Duodenal mucosa (tissue), 2 donors: ENCODE measurements around the gene DAB1.

Experiments used
- H3K27ac ChIP-seq: one replicate; pipeline ENCODE4 v1.7.0; 2013; ENCODE audit warnings: low read depth, low read length
- H3K27me3 ChIP-seq, 2 donors: one replicate each; pipeline ENCODE4 v1.7.0; 2013; ENCODE audit warnings: low read length in 2 of 2, control low read depth in 1 of 2; ENCODE audit not compliant: insufficient read depth in 2 of 2, control insufficient read depth in 1 of 2
- H3K36me3 ChIP-seq, 2 donors: one replicate each; pipeline ENCODE4 v1.7.0; 2013; ENCODE audit warnings: low read length in 2 of 2, control low read depth in 1 of 2; ENCODE audit not compliant: insufficient read depth in 2 of 2, control insufficient read depth in 1 of 2
- H3K4me1 ChIP-seq, 2 donors: one replicate each; pipeline ENCODE4 v1.7.0; 2013; ENCODE audit warnings: low read length in 2 of 2, control low read depth in 1 of 2; ENCODE audit not compliant: insufficient read depth in 2 of 2, control insufficient read depth in 1 of 2
- H3K4me3 ChIP-seq, 2 donors: one replicate each; pipeline ENCODE4 v1.7.0; 2013; ENCODE audit warnings: low read length in 2 of 2, low read depth in 1 of 2
- H3K9ac ChIP-seq, 2 donors: one replicate each; pipeline ENCODE4 v1.7.0; 2013; ENCODE audit warnings: low read length in 2 of 2, low read depth in 1 of 2
- H3K9me3 ChIP-seq, 2 donors: one replicate each; pipeline ENCODE4 v1.7.0; 2013; ENCODE audit warnings: low read length in 2 of 2, control low read depth in 1 of 2; ENCODE audit not compliant: control insufficient read depth in 1 of 2

Gene DAB1

GRCh38 chr1:57142999-57143398 is 280.9 kb downstream of the DAB1 start:
- Histone ChIP-seq H3K4me1 (no peaks in the 10 kb centered on the region), H3K27me3 (no peaks in the 10 kb centered on the region), H3K9me3 (no peaks in the 10 kb centered on the region), H3K9ac (no peak overlapping the region), H3K27ac (no peak overlapping the region), H3K36me3 (no peaks in the 10 kb centered on the region), H3K4me3 (no peak overlapping the region)

GRCh38 chr1:57142169-57142568 is 281.7 kb downstream of the DAB1 start:
- no peak overlapping the region for H3K4me3 ChIP-seq
- H3K36me3 ChIP-seq, result no peaks in the 10 kb centered on the region
- no peaks in the 10 kb centered on the region for H3K27me3 ChIP-seq
- H3K9ac ChIP-seq, result no peak overlapping the region
- no peaks in the 10 kb centered on the region for H3K4me1 ChIP-seq
- H3K9me3 ChIP-seq, result no peaks in the 10 kb centered on the region
- H3K27ac ChIP-seq, result no peak overlapping the region

- no peaks in the 10 kb centered on the region for H3K36me3 ChIP-seq
- H3K27ac ChIP-seq, result no peak overlapping the region
- H3K9ac ChIP-seq, result no peak overlapping the region
- H3K4me3 ChIP-seq, result no peak overlapping the region
- no peaks in the 10 kb centered on the region for H3K4me1 ChIP-seq
- H3K9me3 ChIP-seq, result no peaks in the 10 kb centered on the region
- no peaks in the 10 kb centered on the region for H3K27me3 ChIP-seq
Measured at GRCh38 chr1:57138432-57139078, 285.3 kb downstream of the DAB1 start.

- no peak overlapping the region for H3K4me3 ChIP-seq
- no peaks in the 10 kb centered on the region for H3K4me1 ChIP-seq
- no peaks in the 10 kb centered on the region for H3K9me3 ChIP-seq
- H3K36me3 ChIP-seq, result no peaks in the 10 kb centered on the region
- H3K9ac ChIP-seq, result no peak overlapping the region
- no peak overlapping the region for H3K27ac ChIP-seq
- no peaks in the 10 kb centered on the region for H3K27me3 ChIP-seq
Measured at GRCh38 chr1:57137980-57138379, 285.9 kb downstream of the DAB1 start.

GRCh38 chr1:57134803-57135202 is 289.1 kb downstream of the DAB1 start:
- no peaks in the 10 kb centered on the region for H3K9me3 ChIP-seq
- H3K9ac ChIP-seq, result no peak overlapping the region
- H3K4me3 ChIP-seq, result no peak overlapping the region
- H3K4me1 ChIP-seq, result no peaks in the 10 kb centered on the region
- H3K36me3 ChIP-seq, result no peaks in the 10 kb centered on the region
- H3K27me3 ChIP-seq, result no peaks in the 10 kb centered on the region
- no peak overlapping the region for H3K27ac ChIP-seq

GRCh38 chr1:57133686-57134085 is 290.2 kb downstream of the DAB1 start:
- Histone ChIP-seq H3K36me3 (no peaks in the 10 kb centered on the region), H3K9ac (no peak overlapping the region), H3K4me1 (no peaks in the 10 kb centered on the region), H3K9me3 (no peaks in the 10 kb centered on the region), H3K27me3 (no peaks in the 10 kb centered on the region), H3K27ac (no peak overlapping the region), H3K4me3 (no peak overlapping the region)

GRCh38 chr1:57132993-57133622 is 290.8 kb downstream of the DAB1 start:
- Histone ChIP-seq H3K27ac (no peak overlapping the region), H3K27me3 (no peaks in the 10 kb centered on the region), H3K36me3 (no peaks in the 10 kb centered on the region), H3K4me1 (no peaks in the 10 kb centered on the region), H3K9me3 (no peaks in the 10 kb centered on the region), H3K4me3 (no peak overlapping the region), H3K9ac (no peak overlapping the region)

- no peaks in the 10 kb centered on the region for H3K9me3 ChIP-seq
- no peak overlapping the region for H3K9ac ChIP-seq
- no peaks in the 10 kb centered on the region for H3K4me1 ChIP-seq
- H3K27me3 ChIP-seq, result no peaks in the 10 kb centered on the region
- no peak overlapping the region for H3K27ac ChIP-seq
- no peaks in the 10 kb centered on the region for H3K36me3 ChIP-seq
- H3K4me3 ChIP-seq, result no peak overlapping the region
Measured at GRCh38 chr1:57131701-57132394, 292.0 kb downstream of the DAB1 start.

- Histone ChIP-seq H3K9me3 (no peaks in the 10 kb centered on the region), H3K36me3 (no peaks in the 10 kb centered on the region), H3K4me1 (no peaks in the 10 kb centered on the region), H3K27ac (no peak overlapping the region), H3K27me3 (no peaks in the 10 kb centered on the region), H3K9ac (no peak overlapping the region), H3K4me3 (no peak overlapping the region)
Measured at GRCh38 chr1:57131257-57131656, 292.6 kb downstream of the DAB1 start.

GRCh38 chr1:57129865-57130264 is 294.0 kb downstream of the DAB1 start:
- H3K9me3 ChIP-seq, result no peaks in the 10 kb centered on the region
- H3K36me3 ChIP-seq, result no peaks in the 10 kb centered on the region
- H3K27ac ChIP-seq, result no peak overlapping the region
- no peaks in the 10 kb centered on the region for H3K4me1 ChIP-seq
- H3K9ac ChIP-seq, result no peak overlapping the region
- no peak overlapping the region for H3K4me3 ChIP-seq
- H3K27me3 ChIP-seq, result no peaks in the 10 kb centered on the region
